Transverse colon (tissue), 4 donors: ENCODE measurements around the gene DOCK6. TPM values are rescaled to one million over a fixed set of nuclear protein-coding genes. Genes with fewer than 3 reads are reported as not detected.

ENCODE experiments used
- DNase-seq: peaks from one replicate; pipeline ENCODE4 v3.0.0-alpha.2; 2019
- H3K27ac ChIP-seq, 4 donors: fragments of 200-600 bp; sonication (generic); 2 replicates each; pipeline ENCODE4 v1.5.1; 2016 to 2018; ENCODE audit warnings: inconsistent platforms in 4 of 4
- H3K27me3 ChIP-seq: fragments of 200-600 bp; sonication (generic); 2 replicates; pipeline ENCODE4 v1.5.1; 2017; ENCODE audit warnings: inconsistent platforms
- H3K36me3 ChIP-seq, 4 donors: fragments of 200-600 bp; sonication (generic); 2 replicates each; pipeline ENCODE4 v1.5.1; 2017 to 2019; ENCODE audit warnings: inconsistent platforms in 4 of 4
- H3K4me1 ChIP-seq, 4 donors: fragments of 200-600 bp; sonication (generic); 2 replicates each; pipeline ENCODE4 v1.5.1; 2017 to 2020; ENCODE audit warnings: inconsistent platforms in 4 of 4
- H3K4me3 ChIP-seq, 4 donors: fragments of 200-600 bp; sonication (generic); 1 replicate in 1 of 4; 2 replicates in 3 of 4; pipeline versions ENCODE4 v1.5.1 to v1.6.1; 2017 to 2019; ENCODE audit warnings: inconsistent platforms in 4 of 4
- H3K9me3 ChIP-seq, 2 donors: fragments of 200-600 bp; sonication (generic); 2 replicates each; pipeline ENCODE4 v1.5.1; 2017 to 2019; ENCODE audit warnings: inconsistent platforms in 2 of 2
- EP300 ChIP-seq: sonication (generic); formaldehyde crosslinking; IDR thresholded peaks from one replicate; pipeline ENCODE4 v1.6.1; 2017; ENCODE audit warnings: antibody characterized with exemption, low read depth
- POLR2A ChIP-seq: fragments of 450-650 bp; IDR thresholded peaks from one replicate; pipeline ENCODE4 v1.6.1; 2016; ENCODE audit warnings: antibody characterized with exemption, mild to moderate bottlenecking, moderate library complexity
- POLR2AphosphoS5 ChIP-seq, 3 donors: sonication (generic); formaldehyde crosslinking; IDR thresholded peaks; one replicate each; pipeline ENCODE4 v1.6.1; 2016; ENCODE audit warnings: antibody characterized with exemption in 3 of 3
- WGBS, 2 donors: methylation state at CpG; one replicate each; pipeline ENCODE4 v1.1.5; 2018; ENCODE audit warnings: low coverage in 1 of 2; 5-methylcytosine and 5-hydroxymethylcytosine counted together
- in situ Hi-C, 4 donors: fragments of 200-750 bp; cut with MboI; loops; one replicate each; pipeline versions ENCODE4 v1.15.0 to v1.15.1; 2017; ENCODE audit warnings: low sequenced_read_pairs in 3 of 4, low pct_ligation_motif_present in 1 of 4, low pct_unique_long_range_greater_than_20kb in 1 of 4
- intact Hi-C: fragments of 100-400 bp; cut with DNase I; formaldehyde crosslinking; loops from one replicate; pipeline ENCODE4 v1.15.1; 2023; ENCODE audit warnings: low total_unique reads
- total RNA-seq, 4 donors: library from RNA; depleted of rRNA; stranded (reverse); fragments of >200 nt; gene quantifications; one replicate each; pipeline ENCODE4 v1.1.0, GENCODE V29; 2016
- TF ChIP-seq, protein P1 (sequence below), 5 experiments: fragments of 200-600 bp in 3 of 5; fragments of 450-650 bp in 2 of 5; sonication (generic) in 3 of 5; IDR thresholded peaks; 1 replicate in 2 of 5; 2 replicates in 3 of 5; pipeline ENCODE4 v1.5.1; 2016 to 2017; ENCODE audit warnings: antibody characterized with exemption in 5 of 5, inconsistent platforms in 3 of 5, mild to moderate bottlenecking in 2 of 5, moderate library complexity in 1 of 5

DOCK6 gene
- total RNA-seq, 4 donors from 2014 or later = 66.4 to 268 (median 78.4) TPM

DNA sequence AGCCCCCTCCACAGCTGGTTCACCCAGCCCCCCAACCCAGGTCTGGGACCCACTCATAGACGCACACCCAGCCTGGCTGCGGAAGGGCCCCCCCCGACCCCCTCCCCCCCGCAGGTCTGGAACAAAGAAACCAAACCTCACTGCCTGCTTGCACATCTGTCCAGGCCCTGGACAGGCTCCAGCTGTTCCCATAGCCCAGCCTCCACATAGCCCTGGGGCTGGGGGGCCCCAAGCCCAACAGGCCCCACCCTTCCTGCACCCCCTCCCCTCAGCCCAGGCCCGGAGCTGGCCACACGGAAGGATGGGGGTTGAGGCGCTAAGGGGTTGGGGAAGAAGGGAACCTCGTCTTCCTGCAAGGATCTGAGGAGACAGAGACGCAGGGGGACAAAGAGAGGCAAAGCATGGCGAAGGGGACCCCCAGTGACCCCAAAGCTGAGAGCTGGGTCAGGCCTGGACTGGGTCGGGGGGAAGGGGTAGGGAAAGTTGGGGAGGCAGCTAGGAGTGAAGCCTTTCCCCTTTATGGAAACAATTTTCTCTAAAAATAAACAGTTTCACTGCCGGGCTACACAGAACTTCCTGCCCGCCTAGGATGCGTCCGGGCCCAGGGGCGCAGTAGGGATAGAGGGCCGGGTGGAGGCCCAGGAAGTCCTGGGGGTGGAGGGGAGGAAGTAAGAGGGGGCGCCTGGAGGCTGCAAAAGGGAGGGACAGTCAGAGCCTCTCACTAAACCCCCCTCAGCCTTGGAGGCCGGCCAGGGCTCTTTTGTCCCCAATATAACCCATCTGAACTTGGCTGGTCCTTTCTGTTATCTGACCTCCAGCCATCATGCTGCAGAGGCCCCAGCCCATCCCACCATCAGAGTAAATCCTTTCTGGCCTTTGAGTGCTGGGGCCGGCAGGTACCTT, 67.4 kb downstream of the DOCK6 start:
- peak overlapping the region; percentile 90 to 96 (median 94) for H3K27ac ChIP-seq
- H3K4me3 ChIP-seq = peak overlapping the region; percentile 11 to 82 (median 57)
- intact Hi-C loops = no loop called here
- WGBS, 2 donors = 35 to 47% methylated on average over 3 to 16 of the region's 20 CpGs
- TF ChIP-seq POLR2A (no peak), POLR2AphosphoS5 (IDR thresholded peaks at IDR 0.05) (no peak)
- TF ChIP-seq, protein P1, sequence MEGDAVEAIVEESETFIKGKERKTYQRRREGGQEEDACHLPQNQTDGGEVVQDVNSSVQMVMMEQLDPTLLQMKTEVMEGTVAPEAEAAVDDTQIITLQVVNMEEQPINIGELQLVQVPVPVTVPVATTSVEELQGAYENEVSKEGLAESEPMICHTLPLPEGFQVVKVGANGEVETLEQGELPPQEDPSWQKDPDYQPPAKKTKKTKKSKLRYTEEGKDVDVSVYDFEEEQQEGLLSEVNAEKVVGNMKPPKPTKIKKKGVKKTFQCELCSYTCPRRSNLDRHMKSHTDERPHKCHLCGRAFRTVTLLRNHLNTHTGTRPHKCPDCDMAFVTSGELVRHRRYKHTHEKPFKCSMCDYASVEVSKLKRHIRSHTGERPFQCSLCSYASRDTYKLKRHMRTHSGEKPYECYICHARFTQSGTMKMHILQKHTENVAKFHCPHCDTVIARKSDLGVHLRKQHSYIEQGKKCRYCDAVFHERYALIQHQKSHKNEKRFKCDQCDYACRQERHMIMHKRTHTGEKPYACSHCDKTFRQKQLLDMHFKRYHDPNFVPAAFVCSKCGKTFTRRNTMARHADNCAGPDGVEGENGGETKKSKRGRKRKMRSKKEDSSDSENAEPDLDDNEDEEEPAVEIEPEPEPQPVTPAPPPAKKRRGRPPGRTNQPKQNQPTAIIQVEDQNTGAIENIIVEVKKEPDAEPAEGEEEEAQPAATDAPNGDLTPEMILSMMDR (IDR thresholded peaks at IDR 0.05) = no peak
- no peaks in the 10 kb centered on the region for H3K9me3 ChIP-seq
- peaks cover 6 to 65% (median 37%) of the 10 kb centered on the region in 4 donors for H3K4me1 ChIP-seq
- no peaks in the 10 kb centered on the region for H3K27me3 ChIP-seq
- no peak for DNase-seq
- in situ Hi-C loops = no loop called here
- peaks cover 0 to 6% (median 0%) of the 10 kb centered on the region in 4 donors for H3K36me3 ChIP-seq

- peaks cover 11 to 72% (median 42%) of the 10 kb centered on the region in 4 donors for H3K4me1 ChIP-seq
- in situ Hi-C loops = no loop called here
- no peak for TF ChIP-seq EP300
- TF ChIP-seq POLR2AphosphoS5 (IDR thresholded peaks at IDR 0.05) = no peak
- TF ChIP-seq, protein P1 (IDR thresholded peaks at IDR 0.05) = no peak
- TF ChIP-seq POLR2A = no peak
- no peak for DNase-seq
- H3K36me3 ChIP-seq = peaks cover 0 to 6% (median 0%) of the 10 kb centered on the region in 4 donors
- H3K4me3 ChIP-seq = peak overlapping the region in 3 of 4 donors; percentile 53 to 82 (median 61)
- no peaks in the 10 kb centered on the region for H3K9me3 ChIP-seq
- intact Hi-C loops = no loop called here
- WGBS, 2 donors = 75% methylated on average over 8 of the region's 8 CpGs; no CpG with 5 or more reads in 1 of the 2 donors
- no peaks in the 10 kb centered on the region for H3K27me3 ChIP-seq
- H3K27ac ChIP-seq = peak overlapping the region; percentile 90 to 96 (median 94)
Observed at GRCh38 chr19:11194173-11194572, 68.2 kb downstream of the DOCK6 start.

- intact Hi-C loops = no loop called here
- Histone ChIP-seq H3K27ac (peak overlapping the region; percentile 90 to 96 (median 94)), H3K9me3 (no peaks in the 10 kb centered on the region), H3K36me3 (peaks cover 0 to 6% (median 0%) of the 10 kb centered on the region in 4 donors), H3K4me3 (peak overlapping the region in 2 of 4 donors; percentile 61 to 82), H3K4me1 (peaks cover 20 to 76% (median 45%) of the 10 kb centered on the region in 4 donors), H3K27me3 (no peaks in the 10 kb centered on the region)
- 88% methylated on average over 49 of the region's 68 CpGs; no CpG with 5 or more reads in 1 of the 2 donors for WGBS, 2 donors
- DNase-seq = no peak
- in situ Hi-C loops = no loop called here
- TF ChIP-seq POLR2A (no peak), POLR2AphosphoS5 (IDR thresholded peaks at IDR 0.05) (no peak), EP300 (no peak)
- TF ChIP-seq, protein P1 (IDR thresholded peaks at IDR 0.05) = no peak
Observed at GRCh38 chr19:11192957-11193939, 69.1 kb downstream of the DOCK6 start.
